Germinal center (tissue), 1 donor: Measurements from ENCODE around the gene S100A13.
A peak's percentile ranks its signal among the peaks of the same experiment; 100 is the strongest.
"Not testable (repeated sequence)": the region's sequence is repeated elsewhere in the genome, so short reads cannot be mapped to it uniquely, and the experiment has no call there.

Experiments
- DNase-seq: peaks from one replicate; pipeline ENCODE4 v3.0.0; 2012; ENCODE audit warnings: mixed read lengths, low spot score

The S100A13 gene

DNA sequence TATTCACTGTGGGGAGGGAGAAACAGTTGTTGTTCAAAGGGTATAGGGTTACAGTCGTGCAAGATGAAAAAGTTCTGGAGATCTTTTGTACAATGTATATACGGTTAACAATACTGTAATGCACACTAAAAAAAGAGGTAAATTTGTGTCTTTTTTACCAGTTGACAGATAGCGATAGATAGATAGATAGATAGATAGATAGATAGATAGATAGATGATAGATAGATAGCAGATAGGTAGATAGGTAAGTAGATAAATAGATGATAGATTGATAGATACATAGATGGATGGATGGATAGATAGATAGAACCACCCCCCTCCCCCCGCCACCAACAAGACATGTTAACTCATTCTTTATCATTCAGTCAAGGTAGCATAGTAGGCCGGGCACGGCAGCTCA lies 24.6 kb downstream of the S100A13 start:
- DNase-seq = no peak

DNA sequence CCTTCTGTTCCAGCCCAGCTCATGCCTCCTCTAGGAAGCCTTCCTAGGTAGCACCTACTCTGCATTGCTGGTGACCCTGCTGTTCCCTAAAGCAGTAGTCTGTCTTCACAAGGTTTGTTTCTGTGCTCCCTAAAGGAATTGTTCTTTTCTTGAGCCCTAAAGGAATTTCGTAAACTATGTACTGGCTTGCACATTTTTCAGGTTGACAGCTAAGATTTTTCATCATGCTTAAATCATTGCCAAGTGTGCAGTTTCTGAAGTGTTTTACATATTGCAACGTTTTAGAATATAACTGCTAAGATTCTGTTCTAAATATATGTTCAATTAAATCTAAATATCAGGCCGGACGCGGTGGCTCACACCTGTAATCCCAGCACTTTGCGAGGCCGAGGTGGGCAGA lies 27.5 kb downstream of the S100A13 start:
- no peak for DNase-seq

DNA sequence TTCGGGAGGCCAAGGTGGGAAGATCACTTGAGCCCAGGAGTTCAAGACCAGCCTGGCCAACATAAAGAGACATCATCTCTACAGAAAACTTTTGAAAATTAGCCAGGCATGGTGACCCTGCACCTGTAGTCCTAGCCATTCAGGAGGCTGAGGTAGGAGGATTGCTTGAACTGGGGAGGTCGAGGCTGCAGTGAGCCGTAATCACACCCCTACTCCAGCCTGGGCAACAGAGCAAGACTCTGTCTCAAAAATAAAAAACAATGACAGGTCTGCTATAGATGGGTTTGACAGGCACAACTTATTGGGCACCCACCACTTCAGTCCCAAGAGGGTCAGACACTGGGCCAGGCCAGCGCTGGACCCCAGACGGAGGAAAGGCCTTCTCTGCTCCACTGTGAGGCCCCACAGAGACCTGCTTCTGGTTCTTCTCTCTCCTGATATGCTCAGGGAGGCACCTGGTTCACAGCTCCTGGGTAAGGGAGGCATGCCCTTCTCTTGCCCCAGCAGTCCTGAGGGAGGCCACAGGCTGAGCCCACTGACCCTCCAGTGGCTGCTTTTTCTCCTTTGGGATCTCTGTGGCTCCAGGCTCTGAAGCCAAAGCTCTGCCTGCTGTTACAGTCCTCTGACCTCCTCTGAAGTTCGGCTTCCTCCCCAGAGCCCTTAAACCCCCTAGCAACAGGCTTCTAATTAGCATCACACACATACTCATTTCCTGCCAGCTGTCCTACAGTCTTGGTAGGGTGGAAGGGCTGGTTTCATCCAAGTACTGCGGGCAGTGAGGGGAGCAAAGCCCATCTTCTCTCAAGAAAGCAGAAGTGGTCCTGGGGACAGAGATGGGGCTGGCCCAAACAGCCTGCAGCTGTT lies 28.8 kb downstream of the S100A13 start:
- DNase-seq = peak; percentile 91

DNA sequence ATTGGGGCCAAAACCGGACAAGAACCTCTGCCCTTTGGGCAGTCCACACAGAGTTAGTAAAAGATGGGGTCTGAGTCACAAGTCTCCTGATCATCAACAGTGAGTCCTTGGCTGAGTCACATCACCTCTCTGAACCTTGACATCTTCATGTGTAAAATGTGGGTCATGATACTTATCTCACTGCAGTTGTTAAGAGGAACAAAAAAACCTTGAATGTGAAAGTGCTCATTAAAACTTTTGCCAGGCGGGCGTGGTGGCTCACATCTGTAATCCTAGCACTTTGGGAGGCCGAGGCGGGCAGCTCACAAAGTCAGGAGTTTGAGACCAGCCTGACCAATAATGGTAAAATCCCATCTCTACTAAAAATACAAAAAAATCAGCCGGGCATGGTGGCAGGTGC lies 30.1 kb downstream of the S100A13 start:
- no peak for DNase-seq

DNA sequence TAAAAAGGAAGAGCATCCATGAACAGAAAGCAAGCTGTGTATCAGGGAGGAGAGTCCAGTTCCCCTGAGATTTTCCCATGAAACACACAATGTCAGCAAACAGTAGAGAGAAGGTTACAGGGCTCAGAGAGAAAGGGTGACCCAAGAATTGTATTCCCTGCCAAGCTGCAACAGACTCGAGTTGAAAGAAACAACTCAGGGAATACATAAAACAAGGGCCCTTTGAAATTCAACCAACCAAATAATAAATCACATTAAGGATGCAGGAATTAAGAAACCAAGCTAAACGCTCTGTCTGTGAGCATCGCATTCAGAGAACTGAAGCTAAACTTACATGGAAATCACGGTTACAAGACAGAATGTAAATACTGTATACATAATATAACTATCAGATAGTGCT lies 34.6 kb downstream of the S100A13 start:
- no peak for DNase-seq

DNA sequence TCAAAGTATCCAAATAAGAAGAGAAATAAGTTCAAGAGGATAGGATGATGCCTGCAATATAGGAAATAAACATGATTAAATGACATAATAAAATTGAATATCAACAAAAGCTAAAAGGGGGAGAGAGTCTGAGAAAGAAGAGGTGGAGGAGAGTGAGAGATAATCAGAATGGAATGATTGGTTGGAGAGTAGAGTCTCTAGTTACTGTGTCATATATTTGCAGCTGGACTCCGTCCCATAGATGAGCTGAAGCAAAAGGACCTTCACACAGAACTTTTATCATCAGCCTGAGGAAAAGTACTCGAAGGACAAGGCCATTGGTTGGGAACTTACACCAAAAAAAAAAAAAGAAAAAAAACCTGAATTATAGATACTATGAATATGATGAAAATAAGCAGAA lies 38.8 kb downstream of the S100A13 start:
- DNase-seq = no peak

DNA sequence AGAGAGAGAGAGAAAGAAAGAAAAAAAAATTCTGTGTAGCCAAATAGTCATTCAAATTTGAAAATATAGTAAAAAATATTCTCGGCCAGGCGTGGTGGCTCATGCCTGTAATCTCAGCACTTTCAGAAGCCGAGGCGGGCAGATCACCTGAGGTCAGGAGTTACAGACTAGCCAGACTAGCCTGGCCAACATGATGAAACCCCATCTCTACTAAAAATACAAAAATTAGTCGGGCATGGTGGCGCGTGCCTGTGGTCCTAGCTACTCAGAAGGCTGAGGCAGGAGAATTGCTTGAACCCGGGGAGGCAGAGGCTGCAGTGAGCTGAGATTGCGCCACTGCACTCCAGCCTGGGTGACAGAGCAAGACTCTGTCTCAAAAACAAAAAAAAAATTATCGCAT lies 39.3 kb downstream of the S100A13 start:
- DNase-seq = not testable (repeated sequence)

DNA sequence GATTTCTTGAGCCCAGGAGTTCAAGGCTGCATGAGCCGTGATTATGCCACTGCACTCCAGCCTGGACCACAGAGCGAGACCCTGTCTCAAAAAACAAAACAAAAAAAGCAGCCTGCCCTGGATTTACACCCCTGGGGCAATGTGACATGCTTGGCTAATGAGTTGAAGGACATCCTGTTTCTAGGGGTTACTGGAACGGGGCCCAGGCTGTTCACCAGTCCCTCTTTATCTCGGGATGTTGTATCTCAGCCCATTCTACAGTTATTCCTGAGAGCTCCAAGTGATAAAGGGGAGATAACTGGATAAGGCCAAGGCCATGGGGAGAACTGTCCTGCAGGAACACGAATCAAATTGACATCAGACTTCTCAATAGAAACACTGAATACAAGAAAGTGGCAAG lies 40.0 kb downstream of the S100A13 start:
- DNase-seq = no peak

DNA sequence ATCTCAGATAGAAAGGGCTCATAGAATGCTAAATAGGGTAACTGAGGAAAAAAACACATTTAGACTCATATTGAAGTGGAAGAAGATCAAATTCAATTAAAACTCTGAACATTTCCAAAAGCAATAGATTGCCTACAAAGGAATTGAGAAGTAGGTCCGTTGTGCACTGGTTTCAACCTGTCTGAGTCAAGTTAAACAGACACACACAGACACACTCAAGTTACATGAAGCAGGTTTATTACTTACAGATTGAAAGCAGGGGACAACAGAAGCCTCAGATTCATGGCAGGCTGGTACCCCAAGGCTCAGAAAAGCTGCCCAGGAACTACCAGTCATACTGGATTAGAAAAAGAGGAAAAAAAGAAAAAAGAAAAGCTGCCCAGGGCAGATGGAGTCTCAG lies 41.0 kb downstream of the S100A13 start:
- DNase-seq = no peak

DNA sequence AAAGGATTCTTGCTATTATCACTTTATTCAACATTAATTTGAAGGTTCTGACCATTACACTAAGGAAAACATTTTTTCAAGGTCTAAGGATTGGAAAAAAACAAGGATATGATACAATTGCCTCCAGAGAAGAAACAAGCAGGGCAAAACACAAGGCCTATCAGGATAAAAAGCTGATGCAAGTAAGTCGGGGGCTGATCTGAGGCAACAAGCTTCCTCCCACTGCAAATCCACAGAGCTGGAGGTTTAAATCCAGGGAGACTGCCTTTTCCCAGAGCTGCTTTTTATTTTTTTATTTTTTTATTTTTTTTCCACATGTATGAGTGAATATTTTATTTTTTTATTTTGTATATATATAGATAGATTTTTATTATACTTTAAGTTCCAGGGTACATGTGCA lies 42.3 kb downstream of the S100A13 start:
- no peak for DNase-seq

DNA sequence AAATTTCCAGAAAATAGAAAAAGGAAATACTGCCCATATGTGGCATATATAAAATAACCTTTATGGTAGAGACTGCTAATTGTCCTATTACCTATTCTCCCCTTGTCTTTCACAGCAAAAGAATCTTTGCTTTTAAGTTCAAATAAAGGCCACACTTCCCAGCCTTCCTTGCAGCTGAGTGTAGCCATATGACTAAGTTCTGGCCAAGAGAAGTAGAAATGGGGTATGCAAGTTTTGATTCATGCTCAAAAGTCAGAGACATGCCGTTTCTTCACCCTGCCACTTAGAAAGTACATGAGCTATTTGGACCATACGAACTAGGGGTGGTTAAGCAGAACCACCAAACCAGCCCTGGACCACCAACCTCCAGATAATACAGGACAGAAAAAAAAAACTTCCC lies 43.3 kb downstream of the S100A13 start:
- DNase-seq = no peak

DNA sequence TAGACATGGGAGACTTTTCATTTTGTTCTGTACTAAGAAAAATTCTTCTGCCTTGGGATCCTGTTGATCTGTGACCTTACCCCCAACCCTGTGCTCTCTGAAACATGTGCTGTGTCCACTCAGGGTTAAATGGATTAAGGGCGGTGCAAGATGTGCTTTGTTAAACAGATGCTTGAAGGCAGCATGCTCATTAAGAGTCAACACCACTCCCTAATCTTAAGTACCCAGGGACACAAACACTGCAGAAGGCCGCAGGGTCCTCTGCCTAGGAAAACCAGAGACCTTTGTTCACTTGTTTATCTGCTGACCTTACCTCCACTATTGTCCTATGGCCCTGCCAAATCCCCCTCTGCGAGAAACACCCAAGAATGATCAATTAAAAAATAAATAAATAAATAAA lies 43.8 kb downstream of the S100A13 start:
- not testable (repeated sequence) for DNase-seq

DNA sequence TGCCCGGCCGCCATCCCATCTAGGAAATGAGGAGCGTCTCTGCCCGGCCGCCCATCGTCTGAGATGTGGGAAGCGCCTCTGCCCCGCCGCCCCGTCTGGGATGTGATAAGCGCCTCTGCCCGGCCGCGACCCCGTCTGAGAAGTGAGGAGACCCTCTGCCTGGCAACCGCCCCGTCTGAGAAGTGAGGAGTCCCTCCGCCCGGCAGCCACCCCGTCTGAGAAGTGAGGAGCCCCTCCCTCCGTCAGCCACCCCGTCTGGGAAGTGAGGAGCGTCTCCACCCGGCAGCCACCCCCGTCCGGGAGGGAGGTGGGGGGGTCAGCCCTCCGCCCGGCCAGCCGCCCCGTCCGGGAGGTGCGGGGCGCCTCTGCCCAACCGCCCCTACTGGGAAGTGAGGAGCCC lies 44.5 kb downstream of the S100A13 start:
- not testable (repeated sequence) for DNase-seq

DNA sequence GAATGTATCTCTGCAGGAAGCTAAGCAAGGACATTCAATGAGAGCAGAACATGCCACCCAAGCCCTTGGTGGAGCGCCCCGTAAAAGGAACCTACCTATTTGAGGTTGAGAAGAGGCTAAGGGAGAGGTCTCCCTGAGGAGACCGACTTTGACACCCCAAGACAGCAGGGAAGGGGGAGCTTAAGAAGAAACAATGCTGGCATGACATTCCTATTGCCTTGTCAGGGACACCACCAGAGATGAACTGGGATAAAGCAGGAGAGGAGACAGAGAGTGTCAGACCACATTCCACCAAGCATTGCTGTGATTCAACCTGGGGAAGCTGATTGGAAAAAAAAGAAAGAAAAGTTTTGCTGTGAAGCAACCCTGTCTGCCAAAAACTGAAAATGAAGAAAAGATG lies 48.4 kb downstream of the S100A13 start:
- DNase-seq = no peak

DNA sequence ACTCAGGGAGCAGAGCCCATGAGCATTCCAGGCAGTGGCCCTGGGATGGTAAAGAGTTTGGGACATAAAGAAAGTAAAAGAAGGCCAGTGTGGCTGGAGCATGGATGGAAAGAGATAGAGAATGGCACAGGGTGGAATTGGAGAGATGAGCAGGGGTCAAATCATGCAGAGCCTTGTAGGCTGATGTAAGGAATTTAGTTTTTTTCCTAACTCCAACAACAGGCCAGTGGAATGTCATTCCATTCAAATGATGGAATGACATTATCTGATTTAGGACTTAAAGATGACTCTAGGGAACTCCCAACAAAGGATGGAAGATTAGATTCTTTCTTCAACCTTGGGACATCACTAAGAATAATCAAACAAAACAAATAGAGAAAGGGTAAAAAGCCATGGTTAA lies 48.8 kb downstream of the S100A13 start:
- no peak for DNase-seq

DNA sequence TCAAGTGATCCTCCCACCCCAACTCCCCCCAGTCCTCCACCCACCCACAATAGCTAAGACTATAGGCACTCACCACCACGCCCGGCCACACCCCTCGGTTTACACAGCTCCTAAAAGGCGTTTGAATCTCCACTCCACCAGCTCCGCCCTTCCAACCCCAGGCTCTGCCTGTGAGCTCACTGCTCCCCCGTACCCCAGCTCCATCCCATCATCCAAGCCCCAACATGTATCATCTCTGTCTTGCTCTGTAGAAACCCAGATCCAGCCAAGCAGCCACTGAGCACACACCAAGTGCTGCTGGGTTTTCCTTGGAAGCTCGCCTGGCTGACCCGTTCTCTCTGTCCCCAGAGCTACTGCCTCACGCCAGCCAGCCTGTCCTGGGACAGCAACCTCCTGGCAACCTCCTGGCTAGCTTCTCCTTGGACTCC lies 49.7 kb downstream of the S100A13 start:
- no peak for DNase-seq

DNA sequence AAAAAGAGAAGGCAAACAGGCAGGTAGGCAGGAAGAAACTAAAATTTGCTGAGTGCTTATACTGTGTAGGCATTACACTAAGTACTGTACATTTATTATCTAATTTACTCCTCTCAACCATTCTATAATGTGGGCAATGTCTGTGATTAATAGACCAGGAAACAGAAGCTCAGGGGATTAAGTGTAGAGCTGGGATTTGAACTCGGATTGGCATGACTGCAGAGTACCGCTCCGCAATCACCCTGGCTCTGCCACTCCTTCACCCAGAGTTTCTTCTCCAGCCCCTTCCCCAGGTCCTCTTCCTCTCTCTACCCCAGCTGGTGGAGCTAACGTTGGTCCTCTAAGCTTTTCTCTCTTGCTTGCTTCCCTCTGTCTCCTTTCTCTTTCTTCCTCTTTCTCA lies 50.2 kb downstream of the S100A13 start:
- no peak for DNase-seq

DNA sequence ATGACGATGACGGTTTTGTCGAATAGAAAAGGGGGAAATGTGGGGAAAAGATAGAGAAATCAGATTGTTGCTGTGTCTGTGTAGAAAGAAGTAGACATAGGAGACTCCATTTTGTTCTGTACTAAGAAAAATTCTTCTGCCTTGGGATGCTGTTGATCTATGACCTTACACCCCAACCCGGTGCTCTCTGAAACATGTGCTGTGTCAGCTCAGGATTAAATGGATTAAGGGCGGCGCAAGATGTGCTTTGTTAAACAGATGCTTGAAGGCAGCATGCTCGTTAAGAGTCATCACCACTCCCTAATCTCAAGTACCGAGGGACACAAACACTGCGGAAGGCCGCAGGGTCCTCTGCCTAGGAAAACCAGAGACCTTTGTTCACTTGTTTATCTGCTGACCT lies 51.8 kb downstream of the S100A13 start:
- not testable (repeated sequence) for DNase-seq

DNA sequence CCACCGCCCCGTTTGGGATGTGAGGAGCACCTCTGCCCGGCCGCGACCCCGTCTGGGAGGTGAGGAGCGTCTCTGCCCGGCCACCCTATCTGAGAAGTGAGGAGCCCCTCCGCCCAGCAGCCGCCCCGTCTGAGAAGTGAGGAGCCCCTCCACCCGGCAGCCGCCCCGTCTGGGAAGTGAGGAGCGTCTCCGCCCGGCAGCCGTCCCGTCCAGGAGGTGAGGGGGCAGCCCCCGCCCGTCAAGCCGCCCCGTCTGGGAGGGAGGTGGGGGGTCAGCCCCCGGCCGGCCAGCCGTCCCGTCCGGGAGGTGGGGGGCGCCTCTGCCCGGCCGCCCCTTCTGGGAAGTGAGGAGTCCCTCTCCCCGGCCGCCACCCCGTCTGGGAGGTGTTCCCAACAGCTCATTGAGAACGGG lies 52.2 kb downstream of the S100A13 start:
- DNase-seq = not testable (repeated sequence)

DNA sequence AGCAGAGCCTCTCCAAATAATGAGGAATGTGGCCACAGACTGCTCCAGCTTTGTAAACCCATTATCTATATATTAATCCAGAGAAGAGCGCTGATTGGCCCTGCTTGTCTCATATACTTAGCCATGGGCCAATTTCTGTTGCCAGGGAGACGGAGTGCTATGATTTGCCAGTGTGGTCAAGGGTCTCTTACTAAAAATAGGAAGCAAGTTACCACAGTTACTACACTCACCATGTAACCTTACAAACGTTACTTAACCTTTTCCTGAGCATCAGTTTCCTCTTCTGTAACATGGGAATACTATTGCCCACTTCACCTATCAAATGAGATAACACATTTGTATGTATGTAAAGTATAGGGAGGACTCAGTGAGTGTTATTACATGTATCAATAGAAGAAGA lies 54.0 kb downstream of the S100A13 start:
- DNase-seq = no peak

DNA sequence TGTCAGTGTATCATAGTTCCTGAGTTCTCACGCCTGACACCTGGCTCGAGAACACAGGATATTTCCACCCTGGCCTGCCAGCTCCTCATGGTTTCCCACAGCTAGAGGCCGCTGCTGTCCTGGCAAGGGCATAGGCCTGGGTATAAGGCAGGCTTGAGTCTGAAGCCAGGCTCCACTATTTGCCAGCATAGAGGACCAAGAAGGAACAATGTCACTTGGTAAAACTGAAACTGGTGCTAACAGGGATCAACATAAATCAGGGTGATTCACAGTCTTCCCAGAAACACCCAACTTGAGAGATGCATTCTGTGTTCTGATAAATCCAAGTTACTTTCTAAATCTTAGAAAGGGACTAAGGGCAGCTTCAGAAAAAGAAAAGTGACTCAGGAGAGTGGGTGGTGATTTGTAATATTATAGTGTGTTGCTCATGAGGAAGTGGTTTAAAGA lies 54.7 kb downstream of the S100A13 start:
- DNase-seq = peak; percentile 58

DNA sequence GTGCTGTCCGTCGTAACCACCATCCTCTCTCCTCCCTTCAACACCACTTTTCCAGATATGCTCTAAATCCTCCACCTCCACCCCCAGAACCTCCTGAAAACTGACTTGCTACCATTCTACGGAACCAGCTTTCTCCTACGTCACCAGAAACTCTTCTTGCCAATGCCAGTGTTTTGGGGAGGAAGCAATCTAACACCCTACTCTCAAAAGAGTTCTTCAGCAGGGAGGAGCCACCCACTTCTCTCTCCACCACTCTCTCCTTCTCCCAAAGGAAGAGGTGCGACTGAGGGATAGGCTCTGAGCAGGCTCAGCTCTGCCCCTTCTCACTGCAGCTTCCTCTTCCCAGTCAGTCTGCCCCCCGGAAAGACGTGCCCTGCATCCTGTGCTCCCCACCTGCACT lies 55.6 kb downstream of the S100A13 start:
- no peak for DNase-seq

DNA sequence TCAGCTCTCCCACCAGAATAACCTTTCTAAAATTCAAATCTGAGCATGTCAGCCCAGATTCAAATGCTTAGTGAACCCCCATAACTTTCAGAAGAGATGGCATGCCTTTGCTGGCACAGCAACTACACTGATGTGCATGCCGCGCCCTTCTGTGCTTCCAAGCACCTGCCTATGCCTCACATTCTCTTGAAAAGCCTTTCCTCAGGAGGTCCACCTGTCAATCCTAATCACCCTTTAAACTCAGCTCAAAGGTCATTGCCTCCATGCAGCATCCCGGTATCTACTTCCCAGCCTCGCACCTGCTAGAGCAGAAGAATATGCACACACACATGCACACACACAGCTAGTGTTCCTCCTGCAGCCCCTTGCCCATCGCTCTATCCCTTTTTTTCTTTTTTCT lies 56.4 kb downstream of the S100A13 start:
- DNase-seq = no peak

DNA sequence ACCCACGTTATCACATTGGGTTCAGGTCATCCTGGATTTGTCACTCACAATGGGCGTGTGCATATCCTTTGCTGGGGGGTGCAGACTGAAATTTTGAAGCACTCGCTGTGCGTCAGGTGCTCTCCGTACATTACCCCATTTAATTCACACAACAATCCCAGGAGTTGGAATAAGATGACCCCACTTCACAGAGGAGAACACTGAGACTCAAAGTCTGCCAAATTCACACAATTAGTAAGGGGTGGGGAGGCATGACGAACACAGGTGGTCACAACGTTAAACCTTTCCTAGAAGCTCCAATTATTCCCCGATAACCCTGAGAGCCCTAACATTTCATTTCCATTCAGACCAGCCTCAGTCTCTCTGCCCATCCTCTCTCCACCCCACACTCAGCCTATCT lies 57.8 kb downstream of the S100A13 start:
- no peak for DNase-seq
